ENCODE data around the gene SHISAL1.

SHISAL1 gene

GRCh38 chr22:44206330-44206645 is 106.5 kb downstream of the SHISAL1 start:
- H2AFZ ChIP-seq (ENCODE audit: low read depth, low read length): no peak overlapping the region
- no peak overlapping the region for H3K9ac ChIP-seq (ENCODE audit: low read depth, low read length)
- no peak overlapping the region for H3K4me2 ChIP-seq (ENCODE audit: insufficient read depth, low read length)
- peaks cover 4% of the 10 kb centered on the region for H3K9me3 ChIP-seq (ENCODE audit: insufficient read depth, low read length, severe bottlenecking)
- peaks cover 15% of the 10 kb centered on the region; the same call in 1 of the 2 replicates for H3K36me3 ChIP-seq (ENCODE audit: insufficient read depth, low read length)
- no peak overlapping the region for H3K27ac ChIP-seq (ENCODE audit: low read length)
- H3K4me1 ChIP-seq (ENCODE audit: insufficient read depth, low read length): no peaks in the 10 kb centered on the region
- H3K4me3 ChIP-seq (ENCODE audit: low read depth in 1 of 2, low read length in 2 of 2): no peak overlapping the region
- no peaks in the 10 kb centered on the region for H3K27me3 ChIP-seq (ENCODE audit: insufficient read depth, low read length, poor library complexity)
- no peak for DNase-seq
- ATAC-seq (ENCODE audit: insufficient read depth, low read depth): no peak
- TF ChIP-seq CTCF (IDR thresholded peaks at IDR 0.05; ENCODE audit: borderline replicate concordance, extremely low read depth, low read length, poor library complexity, severe bottlenecking): no peak
- H4K20me1 ChIP-seq (ENCODE audit: insufficient read depth, low read length): peaks cover 15% of the 10 kb centered on the region; the same call in 1 of the 2 replicates
- H3K79me2 ChIP-seq (ENCODE audit: insufficient read depth, low read length): no peaks in the 10 kb centered on the region

DNA sequence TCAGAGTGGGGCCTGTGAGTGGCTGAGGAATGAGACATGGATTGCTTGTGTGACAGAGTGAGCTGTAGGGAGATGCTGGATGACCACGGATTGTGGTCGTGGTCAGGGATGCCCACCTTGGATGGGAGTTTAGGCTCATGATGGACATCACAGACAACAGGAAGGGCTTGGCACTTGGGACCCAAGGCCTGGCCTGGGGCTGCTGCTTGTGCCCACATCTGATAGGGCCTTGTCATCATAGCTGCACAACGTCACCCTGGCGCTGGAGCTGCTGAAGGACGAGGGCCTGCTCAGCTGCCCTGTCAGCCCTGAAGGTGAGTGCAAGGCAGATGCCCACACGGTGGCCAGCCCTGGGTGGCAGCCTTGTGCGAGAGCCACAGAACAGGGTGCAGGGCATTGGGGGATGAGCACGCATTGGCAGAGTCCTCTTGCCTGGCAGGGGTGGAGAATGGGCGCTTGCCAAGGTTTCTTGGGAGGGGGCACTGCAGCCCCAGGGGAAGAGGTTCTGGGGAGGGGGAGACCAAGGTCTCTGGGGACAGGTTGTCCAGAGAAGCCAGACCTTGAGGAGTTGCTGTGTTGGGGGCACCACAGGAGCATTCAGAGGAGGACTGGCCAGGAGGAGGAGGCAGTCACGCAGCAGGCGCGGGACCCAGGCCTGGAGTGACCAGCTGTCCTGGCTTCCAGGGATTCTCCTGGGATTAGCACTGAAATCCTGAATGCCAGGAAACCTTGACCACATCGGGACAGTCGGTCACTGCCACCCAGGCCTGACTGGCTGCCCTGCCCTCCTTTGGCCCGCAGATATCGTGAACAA is 107.0 kb downstream of the SHISAL1 start:
- H3K4me2 ChIP-seq (ENCODE audit: insufficient read depth, low read length): no peak overlapping the region
- DNase-seq: no peak

GRCh38 chr22:44204739-44205515 is 107.8 kb downstream of the SHISAL1 start:
- Histone ChIP-seq H3K4me1 (ENCODE audit: insufficient read depth, low read length) (peaks cover 9% of the 10 kb centered on the region; the same call in 1 of the 2 replicates), H3K27me3 (ENCODE audit: insufficient read depth, low read length, poor library complexity) (no peaks in the 10 kb centered on the region), H3K36me3 (ENCODE audit: insufficient read depth, low read length) (peaks cover 15% of the 10 kb centered on the region; the same call in 1 of the 2 replicates), H4K20me1 (ENCODE audit: insufficient read depth, low read length) (peaks cover 19% of the 10 kb centered on the region), H3K9me3 (ENCODE audit: insufficient read depth, low read length, severe bottlenecking) (peaks cover 4% of the 10 kb centered on the region), H3K9ac (ENCODE audit: low read depth, low read length) (no peak overlapping the region), H3K4me3 (ENCODE audit: low read depth in 1 of 2, low read length in 2 of 2) (no peak overlapping the region), H3K27ac (ENCODE audit: low read length) (no peak overlapping the region), H2AFZ (ENCODE audit: low read depth, low read length) (no peak overlapping the region), H3K4me2 (ENCODE audit: insufficient read depth, low read length) (no peak overlapping the region), H3K79me2 (ENCODE audit: insufficient read depth, low read length) (no peaks in the 10 kb centered on the region)
- DNase-seq: no peak
- no peak for ATAC-seq (ENCODE audit: insufficient read depth, low read depth)
- no peak for TF ChIP-seq CTCF (IDR thresholded peaks at IDR 0.05; ENCODE audit: borderline replicate concordance, extremely low read depth, low read length, poor library complexity, severe bottlenecking)

More for the DNA sequence above, 107.0 kb downstream of the SHISAL1 start:
- ATAC-seq (ENCODE audit: insufficient read depth, low read depth): no peak
- Histone ChIP-seq H3K4me3 (ENCODE audit: low read depth in 1 of 2, low read length in 2 of 2) (no peak overlapping the region), H4K20me1 (ENCODE audit: insufficient read depth, low read length) (peaks cover 15% of the 10 kb centered on the region; the same call in 1 of the 2 replicates), H2AFZ (ENCODE audit: low read depth, low read length) (no peak overlapping the region), H3K4me1 (ENCODE audit: insufficient read depth, low read length) (peaks cover 3% of the 10 kb centered on the region; the same call in 1 of the 2 replicates), H3K9me3 (ENCODE audit: insufficient read depth, low read length, severe bottlenecking) (peaks cover 4% of the 10 kb centered on the region), H3K9ac (ENCODE audit: low read depth, low read length) (no peak overlapping the region), H3K27ac (ENCODE audit: low read length) (no peak overlapping the region), H3K36me3 (ENCODE audit: insufficient read depth, low read length) (peaks cover 15% of the 10 kb centered on the region; the same call in 1 of the 2 replicates), H3K79me2 (ENCODE audit: insufficient read depth, low read length) (no peaks in the 10 kb centered on the region), H3K27me3 (ENCODE audit: insufficient read depth, low read length, poor library complexity) (no peaks in the 10 kb centered on the region)
- TF ChIP-seq CTCF (IDR thresholded peaks at IDR 0.05; ENCODE audit: borderline replicate concordance, extremely low read depth, low read length, poor library complexity, severe bottlenecking) (no peak), EZH2 (IDR thresholded peaks at IDR 0.05; ENCODE audit: borderline replicate concordance, low read depth, low read length, severe bottlenecking) (no peak)
